Aorta (tissue), 5 donors: Measurements from ENCODE around the gene POP7. TPM values are rescaled to one million over a fixed set of nuclear protein-coding genes. Genes with fewer than 3 reads are reported as not detected.
"Not testable (repeated sequence)": the region's sequence is repeated elsewhere in the genome, so short reads cannot be mapped to it uniquely, and the experiment has no call there.

ENCODE experiments used
- ATAC-seq: fragments of 200-7000 bp; cut with Tn5 transposase; one replicate; pipeline ENCODE4 v1.9.1; 2022; ENCODE audit warnings: moderate library complexity; ENCODE audit not compliant: low FRiP score
- DNase-seq, 2 donors: peaks; one replicate each; pipeline ENCODE4 v3.0.0-alpha.2; 2020
- H3K27ac ChIP-seq, 2 donors: one replicate each; pipeline ENCODE4 v1.5.1; 2013; ENCODE audit warnings: low read length in 2 of 2, mild to moderate bottlenecking in 2 of 2, moderate library complexity in 2 of 2, control low read depth in 1 of 2, inconsistent platforms in 1 of 2, low read depth in 1 of 2
- H3K27me3 ChIP-seq, 2 donors: one replicate each; pipeline ENCODE4 v1.6.1; 2013; ENCODE audit warnings: control low read depth in 1 of 2, low read length in 1 of 2, mild to moderate bottlenecking in 1 of 2, moderate library complexity in 1 of 2; ENCODE audit not compliant: insufficient read depth in 2 of 2, control insufficient read depth in 1 of 2
- H3K36me3 ChIP-seq, 2 donors: one replicate each; pipeline ENCODE4 v1.6.1; 2013; ENCODE audit warnings: control low read depth in 1 of 2, low read length in 1 of 2, mild to moderate bottlenecking in 1 of 2; ENCODE audit not compliant: insufficient read depth in 2 of 2, control insufficient read depth in 1 of 2
- H3K4me1 ChIP-seq, 2 donors: one replicate each; pipeline ENCODE4 v1.6.1; 2013; ENCODE audit warnings: low read length in 2 of 2, control low read depth in 1 of 2, mild to moderate bottlenecking in 1 of 2, moderate library complexity in 1 of 2; ENCODE audit not compliant: insufficient read depth in 2 of 2, control insufficient read depth in 1 of 2
- H3K4me3 ChIP-seq, 2 donors: one replicate each; pipeline ENCODE4 v1.5.1; 2013; ENCODE audit warnings: low read length in 2 of 2, control low read depth in 1 of 2, mild to moderate bottlenecking in 1 of 2
- H3K9me3 ChIP-seq: one replicate; pipeline ENCODE4 v1.6.1; 2013; ENCODE audit warnings: mild to moderate bottlenecking, low read length; ENCODE audit not compliant: control insufficient read depth
- WGBS, 2 donors: extraction: QIAGEN DNeasy Blood & Tissue Kit; methylation state at CpG; one replicate each; pipeline ENCODE4 v1.1.7; 2013; 5-methylcytosine and 5-hydroxymethylcytosine counted together
- intact Hi-C, 2 donors: fragments of 100-400 bp; cut with DNase I; formaldehyde crosslinking; loops; one replicate each; pipeline versions ENCODE4 v1.14.2 to v1.15.0; 2022
- long read RNA-seq, 2 donors: library from polyadenylated mRNA; unstranded; transcript quantifications; one replicate each; pipeline ENCODE4 v2.0.0, GENCODE V29; 2020 to 2021
- polyA plus RNA-seq, 2 donors: library from polyadenylated mRNA; stranded (reverse); fragments of 200-250 nt; gene quantifications; one replicate each; pipeline ENCODE4 v1.2.3, GENCODE V29; 2013
- total RNA-seq, 2 donors: library from RNA; stranded (reverse); fragmentation: NEBNext Ultra II Directional; extraction: Animal tissue kit (Norgen Biotek cat#: 25700); gene quantifications; one replicate each; pipeline ENCODE4 v1.2.1, GENCODE V29; 2021
- donor health status: healthy with polysubstance abuse.
- donor health status: Bipolar disorder and iron deficiency.
- donor health status: DM: no; HTN: no; CAD: no.
- donor health status: DM: no; HTN: no; CAD: no.
- donor health status: DM: yes; HTN: yes; CAD: no.

Gene POP7
- total RNA-seq (10 to 100 TPM; 16.4 to 17.9 TPM), polyA plus RNA-seq (10 to 100 TPM; 29.6 to 31.8 TPM)
- long read RNA-seq, donor 1, transcript POP7-201 (2 exons, 927 nt), result major isoform, 15 of 16 reads
- long read RNA-seq, donor 1, partial matches to known transcripts, result 1 of 16 reads
- long read RNA-seq, donor 1, other reads (novel, unspliced or antisense), result 0 of 16 reads
- long read RNA-seq, donor 2, transcript POP7-201 (2 exons, 927 nt), result major isoform, 5 of 5 reads
- long read RNA-seq, donor 2, partial matches to known transcripts, result 0 of 5 reads
- long read RNA-seq, donor 2, other reads (novel, unspliced or antisense), result 0 of 5 reads

DNA sequence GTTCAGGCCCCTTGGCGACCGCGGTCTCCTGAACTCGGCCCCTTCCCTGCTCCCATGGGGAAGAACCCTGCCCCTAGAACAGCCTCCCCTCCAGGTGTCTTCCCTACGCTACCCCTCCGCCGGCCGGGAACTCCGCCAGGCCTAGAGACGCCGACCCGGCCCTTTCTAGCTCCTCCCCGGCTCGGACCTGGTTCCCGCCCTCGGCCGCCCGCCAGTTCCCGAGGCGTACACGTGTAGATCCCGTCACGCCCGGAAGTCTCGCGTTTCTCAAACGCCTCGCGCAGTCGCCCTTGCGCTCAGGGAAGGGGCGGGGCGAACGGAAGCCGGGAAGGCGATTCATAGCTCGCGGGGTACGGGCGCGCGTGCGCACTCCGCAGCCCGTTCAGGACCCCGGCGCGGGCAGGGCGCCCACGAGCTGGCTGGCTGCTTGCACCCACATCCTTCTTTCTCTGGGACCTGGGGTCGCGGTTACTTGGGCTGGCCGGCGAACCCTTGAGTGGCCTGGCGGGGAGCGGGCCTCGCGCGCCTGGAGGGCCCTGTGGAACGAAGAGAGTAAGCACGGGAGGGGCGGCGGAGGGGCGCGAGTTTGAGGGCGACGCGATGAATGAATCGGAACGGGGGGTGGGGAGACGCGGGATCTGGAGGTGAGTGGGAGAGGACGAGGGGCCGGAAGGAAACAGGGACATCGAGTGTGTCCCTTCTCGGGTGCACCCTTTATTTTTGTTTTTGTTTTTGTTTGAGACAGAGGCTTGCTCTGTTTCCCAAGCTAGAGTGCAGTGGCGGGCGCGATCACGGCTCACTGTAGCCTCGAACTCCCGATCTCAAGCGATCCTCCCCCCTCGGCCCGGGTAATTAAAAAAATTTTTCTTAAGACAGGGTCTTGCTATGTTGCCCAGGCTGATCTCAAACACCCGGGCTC is at the start of gene POP7:
TSS of gene POP7 (plus strand) at position 369 of the 919 bp plus-strand sequence. CDS start 710 bp downstream, outside the sequence.
- H3K9me3 ChIP-seq, result no peaks in the 10 kb centered on the region
- H3K27ac ChIP-seq, result peak within 1 kb of the TSS in 1 of 2 donors; percentile 75
- peak; percentile 99 for ATAC-seq
- no peaks in the 10 kb centered on the region for H3K36me3 ChIP-seq
- no peaks in the 10 kb centered on the region for H3K4me1 ChIP-seq
- intact Hi-C loops, result loop anchor here (1.0 to 2.0 kb wide), 2 partner anchors 146 to 147 kb away; partner anchors contain the start of gene SLC12A9 (in 2 of the 2)
- H3K27me3 ChIP-seq, result no peaks in the 10 kb centered on the region
- peak within 1 kb of the TSS; percentile 36 to 59 for H3K4me3 ChIP-seq
- 0 to 1% methylated on average over 84 to 86 of the region's 86 CpGs for WGBS, 2 donors
- peak; percentile 99 to 100 for DNase-seq

DNA sequence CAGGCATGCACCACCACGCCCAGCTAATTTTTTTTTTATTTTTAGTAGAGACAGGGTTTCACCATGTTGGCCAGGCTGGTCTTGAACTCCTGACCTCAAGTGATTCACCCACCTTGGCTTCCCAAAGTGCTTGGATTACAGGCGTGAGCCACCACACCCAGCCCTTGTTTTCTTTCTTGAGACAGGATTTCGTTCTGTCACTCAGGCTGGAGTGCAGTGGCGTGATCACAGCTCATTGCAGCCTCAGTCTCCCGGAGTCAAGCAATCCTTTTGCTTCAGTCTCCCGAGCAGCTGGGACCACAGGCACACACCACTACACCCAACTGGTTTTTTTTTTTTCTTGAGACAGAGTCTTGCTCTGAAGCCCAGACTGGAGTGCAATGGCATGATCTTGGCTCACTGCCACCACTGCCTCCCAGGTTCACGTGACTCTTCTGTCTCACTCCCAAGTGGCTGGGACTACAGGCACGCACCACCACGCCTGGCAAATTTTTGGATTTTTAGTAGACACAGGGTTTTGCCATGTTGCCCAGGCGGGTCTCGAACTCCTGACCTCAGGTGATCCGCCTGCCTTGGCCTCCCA is 43.6 kb upstream of the POP7 start:
- H3K4me3 ChIP-seq, result not testable (repeated sequence)

DNA sequence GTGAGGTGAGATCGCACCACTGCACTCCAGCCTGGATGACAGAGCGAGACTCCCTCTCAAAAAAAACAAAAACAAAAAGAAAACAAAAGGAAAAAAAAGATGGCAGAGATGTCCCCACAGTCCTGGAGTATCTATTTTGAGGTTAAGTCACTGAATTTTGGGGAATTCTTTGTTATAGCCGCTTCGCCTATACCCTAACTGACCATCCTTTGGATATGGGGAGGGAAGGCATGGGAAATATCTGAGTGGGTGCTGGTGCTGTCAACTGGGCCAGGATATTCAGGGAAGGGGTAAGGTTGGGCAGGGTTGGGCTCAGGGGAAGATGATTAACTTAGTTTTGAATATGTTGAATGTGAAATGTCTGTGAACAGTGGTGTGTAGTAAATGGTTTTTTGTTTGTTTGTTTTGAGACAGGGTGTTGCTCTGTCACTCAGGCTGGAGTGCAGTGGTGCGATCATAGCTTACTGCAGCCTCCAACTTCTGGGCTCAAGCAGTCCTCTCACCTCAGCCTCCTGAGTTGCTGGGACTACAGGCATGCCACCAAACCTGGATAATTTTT is 40.7 kb upstream of the POP7 start:
- intact Hi-C loops, result no loop called here
- DNase-seq, result no peak
- H3K4me3 ChIP-seq, result no peak overlapping the region
- H3K36me3 ChIP-seq, result no peaks in the 10 kb centered on the region
- H3K27me3 ChIP-seq, result no peaks in the 10 kb centered on the region
- 96 to 97% methylated on average over 5 of the region's 5 CpGs for WGBS, 2 donors
- peaks cover 0 to 3% of the 10 kb centered on the region in 2 donors for H3K4me1 ChIP-seq
- no peak overlapping the region for H3K27ac ChIP-seq
- ATAC-seq, result no peak
- no peaks in the 10 kb centered on the region for H3K9me3 ChIP-seq

More for the DNA sequence above, 43.6 kb upstream of the POP7 start:
- WGBS, 2 donors, result 67 to 70% methylated on average over 12 of the region's 12 CpGs
- H3K27ac ChIP-seq, DNase-seq, H3K4me1 ChIP-seq, H3K27me3 ChIP-seq, H3K9me3 ChIP-seq, intact Hi-C loops, ATAC-seq, H3K36me3 ChIP-seq: not testable (repeated sequence)

DNA sequence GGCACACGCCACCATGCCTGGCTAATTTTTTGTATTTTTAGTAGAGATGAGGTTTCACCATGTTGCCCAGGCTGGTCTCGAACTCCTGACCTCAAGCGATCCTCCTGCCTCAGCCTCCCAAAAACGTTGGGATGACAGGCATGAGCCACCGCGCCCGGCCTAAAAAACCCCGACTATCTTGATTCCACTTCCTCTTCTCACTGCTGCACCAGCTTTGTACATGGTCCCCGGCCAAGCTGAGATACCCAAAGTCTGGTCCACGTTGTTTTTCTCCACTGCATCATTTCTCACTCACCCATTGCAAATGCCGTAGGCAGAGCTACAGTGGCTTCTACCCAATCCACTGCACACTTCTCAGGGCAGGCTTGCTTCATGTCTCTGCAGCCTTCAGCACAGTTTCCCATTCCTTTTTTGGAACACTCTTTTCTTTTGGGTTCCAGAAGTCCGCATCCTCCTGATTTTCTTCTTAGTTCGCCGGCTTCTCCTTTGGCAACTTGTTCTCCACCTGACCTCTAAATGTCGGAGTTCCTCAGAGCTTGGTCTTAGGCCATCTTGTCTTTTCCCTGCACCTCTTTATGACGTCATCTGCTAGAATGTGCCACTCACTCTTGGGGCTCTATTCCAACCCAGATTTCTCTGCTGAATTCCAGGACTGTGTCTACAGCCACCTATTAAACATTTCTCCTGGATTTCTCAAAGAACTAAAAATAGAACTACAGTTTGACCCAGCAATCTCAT is 38.4 kb upstream of the POP7 start:
- Histone ChIP-seq H3K9me3 (no peaks in the 10 kb centered on the region), H3K36me3 (no peaks in the 10 kb centered on the region), H3K4me1 (peaks cover 0 to 3% of the 10 kb centered on the region in 2 donors), H3K27ac (peak overlapping the region in 1 of 2 donors; percentile 5), H3K4me3 (no peak overlapping the region), H3K27me3 (no peaks in the 10 kb centered on the region)
- ATAC-seq, result no peak
- intact Hi-C loops, result no loop called here
- WGBS, 2 donors, result 38 to 41% methylated on average over 16 of the region's 16 CpGs
- no peak for DNase-seq

DNA sequence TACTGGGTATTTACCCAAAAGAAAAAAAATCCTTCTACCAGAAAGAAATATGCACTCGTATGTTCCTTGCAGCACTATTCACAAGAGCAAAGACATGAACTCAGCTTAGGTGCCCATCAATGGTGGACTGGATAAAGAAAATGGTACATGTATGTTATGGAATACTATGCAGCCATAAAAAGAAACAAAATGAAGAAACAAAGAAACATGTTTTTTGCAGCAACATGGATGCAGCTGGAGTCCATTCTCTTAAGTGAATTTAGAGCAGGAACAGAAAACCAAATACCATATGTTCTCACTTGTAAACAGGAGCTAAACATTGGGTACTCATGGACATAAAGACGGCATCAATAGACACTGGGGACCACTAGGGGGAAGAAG is 37.9 kb upstream of the POP7 start:
- intact Hi-C loops, result no loop called here
- Histone ChIP-seq H3K4me3 (no peak overlapping the region), H3K36me3 (no peaks in the 10 kb centered on the region), H3K27me3 (no peaks in the 10 kb centered on the region), H3K9me3 (no peaks in the 10 kb centered on the region), H3K4me1 (peaks cover 0 to 3% of the 10 kb centered on the region in 2 donors), H3K27ac (no peak overlapping the region)
- ATAC-seq, result no peak
- DNase-seq, result no peak
- WGBS, 2 donors, result 49 to 50% methylated on average over 2 of the region's 2 CpGs

DNA sequence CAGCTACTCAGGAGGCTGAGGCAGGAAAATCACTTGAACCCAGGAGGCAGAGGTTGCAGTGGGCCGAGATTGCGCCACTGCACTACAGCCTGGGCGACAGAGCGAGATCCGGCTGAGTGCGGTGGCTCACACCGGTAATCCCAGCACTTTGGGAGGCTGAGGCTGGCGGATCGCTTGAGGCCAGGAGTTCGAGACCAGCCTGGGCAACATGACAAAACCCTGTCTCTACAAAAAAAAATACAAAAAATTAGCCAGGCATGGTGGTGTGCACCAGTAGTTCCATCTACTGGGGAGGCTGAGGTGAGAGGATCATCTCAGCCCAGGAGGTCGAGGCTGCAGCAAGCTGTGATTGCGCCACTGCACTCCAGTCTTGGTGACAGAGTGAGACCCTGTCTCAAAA is 36.8 kb upstream of the POP7 start:
- H3K9me3 ChIP-seq, intact Hi-C loops, DNase-seq, H3K4me1 ChIP-seq, H3K36me3 ChIP-seq, H3K27ac ChIP-seq, H3K4me3 ChIP-seq, H3K27me3 ChIP-seq, ATAC-seq: not testable (repeated sequence)
- 95 to 96% methylated on average over 12 of the region's 12 CpGs for WGBS, 2 donors

DNA sequence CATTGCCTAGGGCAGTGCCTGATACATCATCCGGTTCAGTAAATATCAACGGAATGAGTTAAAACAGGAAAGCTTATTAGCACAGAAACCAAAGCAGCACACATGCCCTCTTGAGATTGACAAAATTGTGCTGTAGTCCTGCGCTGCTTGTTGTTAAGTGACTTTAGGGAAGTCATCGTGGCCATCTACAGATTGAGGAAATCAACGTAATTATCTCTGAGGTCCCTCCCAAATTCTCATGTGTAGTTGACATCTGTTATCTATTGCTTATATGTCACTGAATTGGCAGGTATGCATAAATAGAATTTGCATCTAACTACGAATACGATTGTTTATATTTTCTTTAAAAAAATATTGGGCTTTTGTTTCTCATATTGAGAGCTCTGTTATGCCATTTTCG is 35.8 kb upstream of the POP7 start:
- intact Hi-C loops, result loop anchor here in 1 of 2 donors (5.0 kb wide), 1 partner anchor 58 kb away; the partner anchor contains the start of gene MOSPD3

More for the DNA sequence above, 35.8 kb upstream of the POP7 start:
- Histone ChIP-seq H3K27ac (no peak overlapping the region), H3K36me3 (no peaks in the 10 kb centered on the region), H3K4me3 (no peak overlapping the region), H3K4me1 (peaks cover 0 to 3% of the 10 kb centered on the region in 2 donors), H3K27me3 (no peaks in the 10 kb centered on the region), H3K9me3 (no peaks in the 10 kb centered on the region)
- no peak for DNase-seq
- WGBS, 2 donors, result 78 to 84% methylated on average over 8 of the region's 8 CpGs
- ATAC-seq, result no peak
